T-cell (primary cell): Measurements from ENCODE around the gene SUSD6. TPM values are rescaled to one million over a fixed set of nuclear protein-coding genes. Genes with fewer than 3 reads are reported as not detected.

ENCODE experiments used
- ATAC-seq, 4 experiments: fragments of 200-7000 bp in 3 of 4; fragments of 150-1000 bp in 1 of 4; cut with Tn5 transposase; replicated peaks in 1 of 4; 1 replicate in 3 of 4; 2 replicates in 1 of 4; pipeline ENCODE4 v1.10.0; 2021; ENCODE audit warnings: moderate library complexity in 3 of 4, mild to moderate bottlenecking in 2 of 4, moderate number of reproducible peaks in 1 of 4
- CTCF ChIA-PET, 2 donors: fragments of 300-600 bp; sonication (Branson Sonifier 250); formaldehyde crosslinking; loops; one replicate each; lab custom pipeline; 2022; ENCODE audit warnings: antibody characterized with exemption in 2 of 2; lab: Charles Lee
- POLR2A ChIA-PET, 2 donors: fragments of 300-600 bp; sonication (Branson Sonifier 250); formaldehyde crosslinking; loops; one replicate each; lab custom pipeline; 2022; ENCODE audit warnings: antibody characterized with exemption in 2 of 2; lab: Charles Lee
- DNase-seq, 35 experiments: peaks; one replicate each; pipeline versions ENCODE4 v3.0.0 to v3.0.0-alpha.2; 2013 to 2023
- H3K27ac ChIP-seq: one replicate; pipeline ENCODE4 v1.5.1; 2013; ENCODE audit warnings: low read length
- H3K27me3 ChIP-seq, 2 experiments: replicated peaks in 1 of 2; 1 replicate in 1 of 2; 2 replicates in 1 of 2; pipeline versions ENCODE4 v1.6.1 to v1.7.0; 2013; ENCODE audit warnings: low read length in 1 of 2, mixed read lengths in 1 of 2; ENCODE audit not compliant: control insufficient read depth in 2 of 2, insufficient read depth in 2 of 2; ENCODE audit errors: extremely low read depth in 1 of 2
- H3K36me3 ChIP-seq, 2 donors: 1 replicate in 1 of 2; 2 replicates in 1 of 2; pipeline versions ENCODE4 v1.6.1 to v1.7.0; 2013; ENCODE audit warnings: low read length in 1 of 2; ENCODE audit not compliant: control insufficient read depth in 2 of 2, insufficient read depth in 1 of 2; ENCODE audit errors: extremely low read depth in 1 of 2
- H3K4me1 ChIP-seq, 2 experiments: 1 replicate in 1 of 2; 2 replicates in 1 of 2; pipeline versions ENCODE4 v1.6.1 to v1.7.0; 2013; ENCODE audit warnings: low read length in 2 of 2, mixed read lengths in 1 of 2; ENCODE audit not compliant: insufficient read depth in 2 of 2, control insufficient read depth in 1 of 2; ENCODE audit errors: extremely low read depth in 1 of 2
- H3K4me3 ChIP-seq, 2 donors: 1 replicate in 1 of 2; 2 replicates in 1 of 2; pipeline versions ENCODE4 v1.5.1 to v1.7.0; 2013; ENCODE audit warnings: mild to moderate bottlenecking in 2 of 2, low read length in 1 of 2, moderate library complexity in 1 of 2; ENCODE audit not compliant: control insufficient read depth in 1 of 2; ENCODE audit errors: extremely low read depth in 1 of 2
- H3K9me3 ChIP-seq: 2 replicates; pipeline ENCODE4 v1.7.0; 2013
- H3K27ac Mint-ChIP-seq, 2 donors: one replicate each; pipeline ENCODE4 v1.8.0; 2020 to 2021; ENCODE audit warnings: mild to moderate bottlenecking in 2 of 2, mixed read lengths in 2 of 2
- H3K27me3 Mint-ChIP-seq, 2 donors: one replicate each; pipeline ENCODE4 v1.8.0; 2021 to 2022; ENCODE audit warnings: mixed read lengths in 2 of 2
- H3K36me3 Mint-ChIP-seq: one replicate; pipeline ENCODE4 v1.8.0; 2021; ENCODE audit warnings: mixed read lengths
- H3K4me1 Mint-ChIP-seq, 3 donors: one replicate each; pipeline ENCODE4 v1.8.0; 2020 to 2022; ENCODE audit warnings: mixed read lengths in 3 of 3, mild to moderate bottlenecking in 1 of 3
- H3K4me3 Mint-ChIP-seq, 3 donors: one replicate each; pipeline ENCODE4 v1.8.0; 2020 to 2022; ENCODE audit warnings: mild to moderate bottlenecking in 3 of 3, mixed read lengths in 3 of 3, moderate library complexity in 3 of 3
- H3K9me3 Mint-ChIP-seq, 3 donors: one replicate each; pipeline ENCODE4 v1.8.0; 2020 to 2022; ENCODE audit warnings: mixed read lengths in 3 of 3
- WGBS: methylation state at CpG from one replicate; pipeline ENCODE4 v1.1.5; 2013; ENCODE audit warnings: missing lambda C conversion rate; ENCODE audit not compliant: insufficient coverage; 5-methylcytosine and 5-hydroxymethylcytosine counted together
- total RNA-seq, 35 experiments: library from RNA in 6 of 35; stranded (reverse) in 6 of 35; fragments of 120-200 nt in 1 of 35; gene quantifications; one replicate each; pipeline versions ENCODE4 v1.2.1 to v1.2.4 and lab custom pipeline; 2013 to 2026

SUSD6 gene
- total RNA-seq, 5 donors from 2014 or later (not counting 1 experiment from before 2014, with no cell fraction given): 53.5 to 75.5 (median 60.4) TPM

DNA sequence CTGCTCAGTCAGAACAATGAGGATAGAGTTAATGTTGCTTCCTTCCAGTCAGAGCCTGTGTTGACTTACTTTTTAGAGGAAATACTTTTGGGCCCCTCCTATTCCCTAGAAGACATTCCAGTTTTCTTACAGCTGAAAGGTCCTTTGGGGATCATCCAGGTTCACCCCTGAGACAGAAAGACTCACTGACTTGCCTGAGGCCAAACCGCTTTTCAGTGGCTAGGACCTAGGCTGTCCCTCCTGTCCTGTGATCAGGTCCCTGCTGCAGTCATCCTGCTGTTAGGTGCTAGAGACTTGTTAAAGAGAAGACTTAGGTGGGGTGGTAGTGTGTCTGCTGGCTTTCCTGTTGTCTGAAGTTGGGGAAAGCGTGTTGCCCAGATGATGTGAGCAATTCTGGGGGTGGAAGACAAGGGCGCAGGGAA lies 39.6 kb downstream of the SUSD6 start:
- Histone ChIP-seq H3K27me3 (no peaks in the 10 kb centered on the region), H3K9me3 (no peaks in the 10 kb centered on the region), H3K27ac (no peak overlapping the region), H3K36me3 (peaks cover 0 to 4% of the 10 kb centered on the region in 2 donors), H3K4me1 (peaks cover 22 to 40% of the 10 kb centered on the region in 2 experiments), H3K4me3 (no peak overlapping the region)
- DNase-seq: no peak
- ChIA-PET POLR2A (no interaction called here), CTCF (interaction anchor here in 1 of 2 donors (0.6 kb wide), 1 partner anchor 50 kb away, joined by 3 read pairs; no protein-coding TSS in a partner anchor)
- WGBS: 68% methylated on average over 3 of the region's 3 CpGs
- H3K27ac Mint-ChIP-seq: peak overlapping the region; percentile 66 to 87
- H3K4me1 Mint-ChIP-seq: peaks cover 88 to 95% (median 91%) of the 10 kb centered on the region in 3 donors
- H3K36me3 Mint-ChIP-seq: peaks cover 4% of the 10 kb centered on the region
- no peaks in the 10 kb centered on the region for H3K27me3 Mint-ChIP-seq
- H3K9me3 Mint-ChIP-seq: no peaks in the 10 kb centered on the region
- ATAC-seq: peak; percentile 66 to 77 (median 69)
- peak overlapping the region in 2 of 3 donors; percentile 7 to 11 for H3K4me3 Mint-ChIP-seq

DNA sequence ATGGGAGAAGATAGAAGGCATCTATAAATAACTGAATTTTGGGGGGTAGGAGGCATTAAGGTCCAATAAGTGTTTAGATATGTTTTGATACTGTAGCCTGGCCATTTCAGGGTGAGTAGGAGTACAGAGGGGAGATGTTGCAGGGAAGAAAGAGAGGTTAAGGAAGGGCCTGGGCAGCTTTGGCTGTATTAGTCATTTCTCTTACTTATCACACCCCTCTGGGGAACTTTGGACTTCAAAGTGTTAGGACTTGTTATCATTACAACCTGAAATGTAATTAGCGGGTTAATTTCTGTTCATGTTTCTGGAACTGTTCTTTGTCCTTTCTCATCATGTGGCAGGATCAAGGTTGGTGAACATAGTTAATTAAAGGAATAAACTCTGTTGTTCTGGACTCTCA lies 40.3 kb downstream of the SUSD6 start:
- Histone ChIP-seq H3K27ac (no peak overlapping the region), H3K9me3 (no peaks in the 10 kb centered on the region), H3K4me3 (no peak overlapping the region), H3K36me3 (no peaks in the 10 kb centered on the region), H3K27me3 (no peaks in the 10 kb centered on the region), H3K4me1 (peaks cover 22 to 43% of the 10 kb centered on the region in 2 experiments)
- H3K36me3 Mint-ChIP-seq: no peaks in the 10 kb centered on the region
- CTCF ChIA-PET: interaction anchor here in 1 of 2 donors (0.6 kb wide), 1 partner anchor 50 kb away, joined by 3 read pairs; no protein-coding TSS in a partner anchor
- H3K4me1 Mint-ChIP-seq: peaks cover 89 to 95% (median 93%) of the 10 kb centered on the region in 3 donors
- no peak for ATAC-seq
- no CpG with 5 or more reads among the region's 1 CpG for WGBS
- H3K27ac Mint-ChIP-seq: peak overlapping the region; percentile 23 to 87
- peak overlapping the region in 1 of 3 donors; percentile 11 for H3K4me3 Mint-ChIP-seq
- no peaks in the 10 kb centered on the region for H3K27me3 Mint-ChIP-seq
- no peaks in the 10 kb centered on the region for H3K9me3 Mint-ChIP-seq
- no peak for DNase-seq
- POLR2A ChIA-PET: no interaction called here

DNA sequence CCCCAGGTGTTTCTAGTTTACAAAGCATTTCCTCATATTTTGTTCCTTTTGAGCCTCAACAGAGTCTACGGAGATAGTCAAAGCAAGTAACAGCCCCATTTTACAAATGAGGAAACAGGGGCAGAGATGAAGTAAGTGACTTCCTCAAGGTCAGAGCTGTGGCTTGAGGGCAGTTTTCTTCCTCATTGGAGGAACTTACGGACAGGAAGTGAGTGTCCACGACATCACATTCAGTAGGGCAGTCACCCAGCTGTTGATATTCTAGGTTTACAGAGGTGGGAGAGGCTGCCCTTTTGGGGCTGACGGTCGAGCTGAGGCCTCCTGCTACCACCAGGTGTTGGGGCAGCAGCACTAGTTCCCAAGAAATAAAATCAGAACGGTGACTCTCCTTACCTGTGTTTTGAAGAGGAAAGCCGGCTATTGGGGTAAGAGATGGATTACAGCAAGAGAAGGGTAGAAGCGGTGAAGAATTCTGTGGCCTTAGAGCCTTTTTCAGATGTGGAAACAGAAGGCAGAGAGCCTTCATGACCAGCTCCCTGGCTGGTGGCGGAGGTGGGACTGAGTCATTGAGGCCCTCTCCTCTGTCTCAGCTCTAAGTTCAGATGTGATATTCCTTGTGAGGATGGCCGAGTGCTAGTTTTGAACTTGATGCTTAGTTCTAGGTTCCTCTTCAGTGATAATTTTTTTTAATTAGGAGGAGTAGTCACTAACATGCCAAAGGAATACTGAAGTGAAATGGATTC lies 41.7 kb downstream of the SUSD6 start:
- Mint-ChIP-seq H3K36me3 (peaks cover 2% of the 10 kb centered on the region), H3K4me3 (peak overlapping the region in 1 of 3 donors; percentile 6), H3K4me1 (peaks cover 85 to 93% (median 90%) of the 10 kb centered on the region in 3 donors), H3K27ac (peak overlapping the region; percentile 34 to 63), H3K27me3 (no peaks in the 10 kb centered on the region), H3K9me3 (no peaks in the 10 kb centered on the region)
- ATAC-seq (no peak), DNase-seq (peak in 2 of 35 experiments; percentile 12 to 26)
- WGBS: 70% methylated on average over 5 of the region's 10 CpGs
- Histone ChIP-seq H3K9me3 (no peaks in the 10 kb centered on the region), H3K27me3 (no peaks in the 10 kb centered on the region), H3K4me3 (no peak overlapping the region), H3K27ac (no peak overlapping the region), H3K4me1 (peaks cover 20 to 42% of the 10 kb centered on the region in 2 experiments), H3K36me3 (no peaks in the 10 kb centered on the region)
- ChIA-PET POLR2A (no interaction called here), CTCF (interaction anchor here in 1 of 2 donors (0.6 kb wide), 1 partner anchor 16 kb away, joined by 3 read pairs; no protein-coding TSS in a partner anchor)

DNA sequence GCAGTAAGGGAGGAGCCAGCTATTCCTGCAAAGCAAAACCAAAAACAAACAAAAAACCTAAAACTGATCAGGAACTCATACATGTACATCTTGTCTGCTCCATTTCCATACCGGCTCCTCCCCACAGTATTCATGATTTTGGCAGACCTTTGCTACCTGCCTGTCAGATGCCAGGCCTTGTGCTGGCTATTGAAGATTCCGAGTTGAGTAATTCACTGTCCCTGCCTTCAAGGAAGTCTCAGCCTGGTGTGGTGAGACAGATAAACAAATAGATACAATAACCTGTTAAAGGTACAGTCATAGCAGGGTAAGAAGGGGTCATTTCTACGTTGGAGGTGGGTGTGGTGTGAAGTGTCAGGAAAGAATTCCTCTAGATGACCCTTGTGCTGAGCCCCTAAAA lies 42.7 kb downstream of the SUSD6 start:
- H3K4me1 Mint-ChIP-seq: peaks cover 85 to 93% (median 89%) of the 10 kb centered on the region in 3 donors
- H3K4me3 Mint-ChIP-seq: no peak overlapping the region
- H3K4me1 ChIP-seq: peaks cover 15 to 44% of the 10 kb centered on the region in 2 experiments
- H3K27ac Mint-ChIP-seq: peak overlapping the region; percentile 63 to 70
- DNase-seq: no peak
- no peaks in the 10 kb centered on the region for H3K9me3 Mint-ChIP-seq
- WGBS: 80% methylated on average over 3 of the region's 3 CpGs
- H3K27ac ChIP-seq: no peak overlapping the region
- peaks cover 11% of the 10 kb centered on the region for H3K36me3 Mint-ChIP-seq
- no peak for ATAC-seq
- no peaks in the 10 kb centered on the region for H3K27me3 Mint-ChIP-seq
- no peaks in the 10 kb centered on the region for H3K9me3 ChIP-seq
- H3K36me3 ChIP-seq: peaks cover 0 to 7% of the 10 kb centered on the region in 2 donors
- no peak overlapping the region for H3K4me3 ChIP-seq
- CTCF ChIA-PET: interaction anchor here in 1 of 2 donors (0.7 kb wide), 1 partner anchor 19 kb away, joined by 12 read pairs; no protein-coding TSS in a partner anchor
- no peaks in the 10 kb centered on the region for H3K27me3 ChIP-seq
- POLR2A ChIA-PET: no interaction called here

DNA sequence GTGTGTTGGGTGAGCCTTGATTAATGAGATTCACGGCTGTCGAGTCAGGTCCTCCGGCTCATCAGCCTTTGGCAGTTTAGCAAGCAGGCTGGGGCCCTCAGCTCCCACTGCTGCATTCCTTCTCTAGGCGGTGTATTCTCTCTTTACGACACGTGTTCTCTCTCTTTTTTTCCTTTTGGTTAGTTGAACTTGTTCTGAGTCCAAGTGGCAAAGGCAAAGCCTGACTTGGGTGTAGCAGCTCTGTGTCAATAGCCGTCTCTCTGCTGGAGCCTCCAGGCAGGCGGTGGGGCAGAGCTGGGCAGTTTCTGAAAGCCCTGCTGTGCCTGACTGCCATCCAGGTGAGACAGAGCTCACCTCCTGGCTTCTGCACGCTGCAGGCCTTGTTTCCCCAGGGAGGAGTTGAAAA lies 46.6 kb downstream of the SUSD6 start:
- peaks cover 30% of the 10 kb centered on the region for H3K36me3 Mint-ChIP-seq
- Histone ChIP-seq H3K4me3 (no peak overlapping the region), H3K4me1 (peaks cover 2 to 24% of the 10 kb centered on the region in 2 experiments), H3K27me3 (no peaks in the 10 kb centered on the region), H3K27ac (no peak overlapping the region), H3K36me3 (peaks cover 0 to 17% of the 10 kb centered on the region in 2 donors), H3K9me3 (no peaks in the 10 kb centered on the region)
- peak overlapping the region; percentile 39 to 79 for H3K27ac Mint-ChIP-seq
- 87% methylated on average over 8 of the region's 9 CpGs for WGBS
- peaks cover 82 to 93% (median 85%) of the 10 kb centered on the region in 3 donors for H3K4me1 Mint-ChIP-seq
- DNase-seq (no peak), ATAC-seq (no peak)
- no peaks in the 10 kb centered on the region for H3K9me3 Mint-ChIP-seq
- H3K27me3 Mint-ChIP-seq: no peaks in the 10 kb centered on the region
- ChIA-PET CTCF (no interaction called here), POLR2A (interaction anchor here in 1 of 2 donors (0.6 kb wide), 1 partner anchor 10 kb away, joined by 4 read pairs; no protein-coding TSS in a partner anchor)
- H3K4me3 Mint-ChIP-seq: no peak overlapping the region

DNA sequence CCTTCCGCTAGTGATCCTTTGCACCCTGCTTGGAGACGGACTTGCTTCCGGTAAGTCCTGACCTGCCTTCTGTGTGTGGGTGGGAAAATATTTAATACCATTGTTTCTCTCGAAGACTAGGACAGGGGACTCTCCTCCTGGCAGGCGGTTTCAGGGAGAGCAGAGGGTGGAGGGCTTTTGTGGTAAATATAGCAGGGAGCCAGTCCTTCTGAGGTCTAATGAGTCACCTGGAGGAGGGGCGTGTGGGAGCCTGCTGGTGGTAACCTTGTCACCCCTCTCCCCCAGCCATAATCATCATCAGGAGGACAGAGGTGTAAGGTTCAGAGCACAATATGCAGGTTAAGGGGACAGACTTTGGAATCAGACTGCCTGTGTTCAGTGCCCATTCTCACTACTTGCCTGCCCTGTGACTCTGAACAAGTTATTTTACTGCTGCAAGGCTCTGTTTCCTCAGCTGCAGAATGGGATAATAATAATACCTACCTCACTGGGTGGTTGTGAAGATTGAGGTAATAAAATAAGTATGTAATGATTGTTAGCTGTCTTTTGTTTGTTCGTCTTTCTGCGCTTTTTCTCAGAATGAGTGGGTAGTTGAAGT lies 47.4 kb downstream of the SUSD6 start:
- H3K27me3 Mint-ChIP-seq: no peaks in the 10 kb centered on the region
- no peak overlapping the region for H3K27ac ChIP-seq
- H3K36me3 Mint-ChIP-seq: peaks cover 36% of the 10 kb centered on the region
- peaks cover 84 to 94% (median 87%) of the 10 kb centered on the region in 3 donors for H3K4me1 Mint-ChIP-seq
- 75% methylated on average over 4 of the region's 8 CpGs for WGBS
- H3K36me3 ChIP-seq: peaks cover 0 to 17% of the 10 kb centered on the region in 2 donors
- H3K9me3 Mint-ChIP-seq: no peaks in the 10 kb centered on the region
- no peaks in the 10 kb centered on the region for H3K27me3 ChIP-seq
- H3K9me3 ChIP-seq: no peaks in the 10 kb centered on the region
- H3K27ac Mint-ChIP-seq: peak overlapping the region; percentile 39 to 46
- no peak overlapping the region for H3K4me3 ChIP-seq
- H3K4me1 ChIP-seq: peaks cover 6 to 24% of the 10 kb centered on the region in 2 experiments
- ChIA-PET CTCF (no interaction called here), POLR2A (no interaction called here)
- ATAC-seq (peak in 1 of 4 experiments; percentile 43), DNase-seq (no peak)
- no peak overlapping the region for H3K4me3 Mint-ChIP-seq
